HUES48 (cell line): ENCODE data around the gene GABRB2.

Experiments
- H3K27ac ChIP-seq: one replicate; pipeline ENCODE4 v1.7.0; 2013; ENCODE audit warnings: low read depth, low read length, inconsistent platforms
- H3K27me3 ChIP-seq: 2 replicates; pipeline ENCODE4 v1.6.1; 2013; ENCODE audit warnings: mild to moderate bottlenecking, low read length; ENCODE audit not compliant: control insufficient read depth, insufficient read depth
- H3K36me3 ChIP-seq: 2 replicates; pipeline ENCODE4 v1.6.1; 2013; ENCODE audit warnings: low read length; ENCODE audit not compliant: control insufficient read depth, insufficient read depth
- H3K4me1 ChIP-seq: 2 replicates; pipeline ENCODE4 v1.6.1; 2013; ENCODE audit warnings: mild to moderate bottlenecking, low read length; ENCODE audit not compliant: control insufficient read depth, insufficient read depth
- H3K4me3 ChIP-seq: 2 replicates; pipeline ENCODE4 v1.5.1; 2013; ENCODE audit warnings: mild to moderate bottlenecking, low read depth, low read length
- H3K9ac ChIP-seq: 2 replicates; pipeline ENCODE4 v1.6.1; 2013; ENCODE audit warnings: mild to moderate bottlenecking, low read depth, low read length, moderate library complexity
- H3K9me3 ChIP-seq: 2 replicates; pipeline ENCODE4 v1.6.1; 2013; ENCODE audit warnings: low read length; ENCODE audit not compliant: control insufficient read depth, insufficient read depth

Gene GABRB2

GRCh38 chr5:161471211-161471950 lies 75.1 kb downstream of the GABRB2 start:
- Histone ChIP-seq H3K27me3 (no peaks in the 10 kb centered on the region), H3K4me1 (no peaks in the 10 kb centered on the region), H3K36me3 (no peaks in the 10 kb centered on the region), H3K9ac (no peak overlapping the region), H3K9me3 (no peaks in the 10 kb centered on the region), H3K27ac (no peak overlapping the region), H3K4me3 (no peak overlapping the region)

GRCh38 chr5:161467703-161468102 lies 78.8 kb downstream of the GABRB2 start:
- Histone ChIP-seq H3K9me3 (no peaks in the 10 kb centered on the region), H3K4me3 (no peak overlapping the region), H3K27me3 (no peaks in the 10 kb centered on the region), H3K4me1 (no peaks in the 10 kb centered on the region), H3K36me3 (no peaks in the 10 kb centered on the region), H3K9ac (no peak overlapping the region), H3K27ac (no peak overlapping the region)

- Histone ChIP-seq H3K9me3 (no peaks in the 10 kb centered on the region), H3K4me3 (no peak overlapping the region), H3K4me1 (peaks cover 7% of the 10 kb centered on the region), H3K36me3 (no peaks in the 10 kb centered on the region), H3K27me3 (no peaks in the 10 kb centered on the region), H3K9ac (no peak overlapping the region), H3K27ac (no peak overlapping the region)
These were observed 85.8 kb downstream of the GABRB2 start for GRCh38 chr5:161460741-161461140.

- Histone ChIP-seq H3K36me3 (no peaks in the 10 kb centered on the region), H3K9me3 (no peaks in the 10 kb centered on the region), H3K4me1 (no peaks in the 10 kb centered on the region), H3K27ac (no peak overlapping the region), H3K4me3 (no peak overlapping the region), H3K27me3 (no peaks in the 10 kb centered on the region), H3K9ac (no peak overlapping the region)
These were observed 99.9 kb downstream of the GABRB2 start for GRCh38 chr5:161446655-161447054.

- H3K9me3 ChIP-seq, result no peaks in the 10 kb centered on the region
- no peaks in the 10 kb centered on the region for H3K36me3 ChIP-seq
- H3K27ac ChIP-seq, result no peak overlapping the region
- H3K27me3 ChIP-seq, result no peaks in the 10 kb centered on the region
- no peak overlapping the region for H3K9ac ChIP-seq
- no peaks in the 10 kb centered on the region for H3K4me1 ChIP-seq
- no peak overlapping the region for H3K4me3 ChIP-seq
These were observed 104.1 kb downstream of the GABRB2 start for GRCh38 chr5:161442471-161442870.

- H3K27ac ChIP-seq, result no peak overlapping the region
- peaks cover 12% of the 10 kb centered on the region for H3K4me1 ChIP-seq
- H3K4me3 ChIP-seq, result no peak overlapping the region
- no peaks in the 10 kb centered on the region for H3K9me3 ChIP-seq
- no peaks in the 10 kb centered on the region for H3K27me3 ChIP-seq
- H3K36me3 ChIP-seq, result no peaks in the 10 kb centered on the region
- H3K9ac ChIP-seq, result no peak overlapping the region
These were observed 113.7 kb downstream of the GABRB2 start for GRCh38 chr5:161432798-161433197.

- H3K4me1 ChIP-seq, result peaks cover 12% of the 10 kb centered on the region
These were observed 114.6 kb downstream of the GABRB2 start for GRCh38 chr5:161431963-161432362.

GRCh38 chr5:161421067-161421466 lies 125.5 kb downstream of the GABRB2 start:
- Histone ChIP-seq H3K4me1 (peaks cover 7% of the 10 kb centered on the region), H3K4me3 (no peak overlapping the region), H3K27me3 (no peaks in the 10 kb centered on the region), H3K27ac (no peak overlapping the region), H3K9me3 (no peaks in the 10 kb centered on the region), H3K36me3 (no peaks in the 10 kb centered on the region), H3K9ac (no peak overlapping the region)

More at GRCh38 chr5:161431963-161432362, 114.6 kb downstream of the GABRB2 start:
- H3K36me3 ChIP-seq, result no peaks in the 10 kb centered on the region
- no peaks in the 10 kb centered on the region for H3K9me3 ChIP-seq
- H3K27ac ChIP-seq, result no peak overlapping the region
- H3K27me3 ChIP-seq, result no peaks in the 10 kb centered on the region
- H3K4me3 ChIP-seq, result no peak overlapping the region
- H3K9ac ChIP-seq, result no peak overlapping the region

GRCh38 chr5:161420521-161420920 lies 126.0 kb downstream of the GABRB2 start:
- peaks cover 7% of the 10 kb centered on the region for H3K4me1 ChIP-seq
- H3K9me3 ChIP-seq, result no peaks in the 10 kb centered on the region
- no peak overlapping the region for H3K27ac ChIP-seq
- H3K27me3 ChIP-seq, result no peaks in the 10 kb centered on the region
- no peaks in the 10 kb centered on the region for H3K36me3 ChIP-seq
- no peak overlapping the region for H3K4me3 ChIP-seq
- H3K9ac ChIP-seq, result no peak overlapping the region

- H3K27ac ChIP-seq, result no peak overlapping the region
- H3K27me3 ChIP-seq, result no peaks in the 10 kb centered on the region
- H3K4me3 ChIP-seq, result no peak overlapping the region
- H3K9me3 ChIP-seq, result no peaks in the 10 kb centered on the region
- H3K9ac ChIP-seq, result no peak overlapping the region
- H3K4me1 ChIP-seq, result no peaks in the 10 kb centered on the region
- no peaks in the 10 kb centered on the region for H3K36me3 ChIP-seq
These were observed 131.6 kb downstream of the GABRB2 start for GRCh38 chr5:161414896-161415295.

GRCh38 chr5:161414037-161414436 lies 132.5 kb downstream of the GABRB2 start:
- no peaks in the 10 kb centered on the region for H3K9me3 ChIP-seq
- H3K27me3 ChIP-seq, result no peaks in the 10 kb centered on the region
- H3K9ac ChIP-seq, result no peak overlapping the region
- no peaks in the 10 kb centered on the region for H3K4me1 ChIP-seq
- H3K36me3 ChIP-seq, result no peaks in the 10 kb centered on the region
- H3K4me3 ChIP-seq, result no peak overlapping the region
- H3K27ac ChIP-seq, result no peak overlapping the region
